Activated CD4-positive, alpha-beta memory T cell treated with anti-CD3 and anti-CD28 coated beads for 36 hours (primary cell): Measurements from ENCODE around the gene CFAP61. TPM values are rescaled to one million over a fixed set of nuclear protein-coding genes. Genes with fewer than 3 reads are reported as not detected.
"Not testable (repeated sequence)": the region's sequence is repeated elsewhere in the genome, so short reads cannot be mapped to it uniquely, and the experiment has no call there.

ENCODE experiments used
- CTCF ChIA-PET: fragments of 350-600 bp; sonication (Branson Sonifier 250); formaldehyde crosslinking; loops from one replicate; lab custom pipeline; 2021; ENCODE audit warnings: antibody characterized with exemption, inconsistent platforms; lab: Charles Lee
- POLR2A ChIA-PET: fragments of 350-600 bp; sonication (Branson Sonifier 250); formaldehyde crosslinking; loops from one replicate; lab custom pipeline; 2021; ENCODE audit warnings: antibody characterized with exemption; lab: Charles Lee
- DNase-seq: peaks from one replicate; pipeline ENCODE4 v3.0.0-alpha.2; 2020
- H3K27ac Mint-ChIP-seq: one replicate; pipeline ENCODE4 v1.8.0; 2021; ENCODE audit warnings: mixed read lengths
- H3K27me3 Mint-ChIP-seq: one replicate; pipeline ENCODE4 v1.8.0; 2021; ENCODE audit warnings: mixed read lengths
- H3K36me3 Mint-ChIP-seq: one replicate; pipeline ENCODE4 v1.8.0; 2021; ENCODE audit warnings: mixed read lengths
- H3K4me1 Mint-ChIP-seq: one replicate; pipeline ENCODE4 v1.8.0; 2021; ENCODE audit warnings: low read depth, mixed read lengths
- H3K4me3 Mint-ChIP-seq: one replicate; pipeline ENCODE4 v1.8.0; 2021; ENCODE audit warnings: mild to moderate bottlenecking, mixed read lengths
- H3K9me3 Mint-ChIP-seq: one replicate; pipeline ENCODE4 v1.8.0; 2021; ENCODE audit warnings: mixed read lengths
- intact Hi-C: fragments of 100-400 bp; cut with micrococcal nuclease; formaldehyde crosslinking; loops from one replicate; pipeline ENCODE4 v1.15.1; 2023
- total RNA-seq, 2 experiments: library from RNA; stranded (reverse); gene quantifications; one replicate each; pipeline ENCODE4 v1.2.3, GENCODE V29; 2021

The CFAP61 gene
- total RNA-seq, 2 experiments from 2014 or later, result not detected

- H3K36me3 Mint-ChIP-seq, result no peaks in the 10 kb centered on the region
- no peak overlapping the region for H3K27ac Mint-ChIP-seq
Measured at GRCh38 chr20:20353576-20353975, 301.2 kb downstream of the CFAP61 start.

GRCh38 chr20:20355503-20355902, 303.2 kb downstream of the CFAP61 start:
- H3K27ac Mint-ChIP-seq, H3K4me3 Mint-ChIP-seq, H3K36me3 Mint-ChIP-seq, DNase-seq, H3K9me3 Mint-ChIP-seq, intact Hi-C loops, POLR2A ChIA-PET, CTCF ChIA-PET: not testable (repeated sequence)
- Mint-ChIP-seq H3K27me3 (peaks cover 22% of the 10 kb centered on the region), H3K4me1 (peaks cover 16% of the 10 kb centered on the region)

More at GRCh38 chr20:20353576-20353975, 301.2 kb downstream of the CFAP61 start:
- peaks cover 22% of the 10 kb centered on the region for H3K27me3 Mint-ChIP-seq
- no peak for DNase-seq
- ChIA-PET CTCF (interaction anchor here (1.3 kb wide), 1 partner anchor 240 kb away, joined by 4 read pairs; no protein-coding TSS in a partner anchor), POLR2A (no interaction called here)
- intact Hi-C loops, result no loop called here
- H3K4me1 Mint-ChIP-seq, result peaks cover 7% of the 10 kb centered on the region
- H3K9me3 Mint-ChIP-seq, result peaks cover 5% of the 10 kb centered on the region
- no peak overlapping the region for H3K4me3 Mint-ChIP-seq

- ChIA-PET CTCF (interaction anchor here (0.8 to 4.3 kb wide), 6 partner anchors 10 to 237 kb away, joined by 3 to 26 read pairs (median 3); no protein-coding TSS in a partner anchor), POLR2A (no interaction called here)
- Mint-ChIP-seq H3K36me3 (no peaks in the 10 kb centered on the region), H3K4me3 (no peak overlapping the region), H3K27me3 (peaks cover 37% of the 10 kb centered on the region), H3K4me1 (peaks cover 19% of the 10 kb centered on the region), H3K27ac (no peak overlapping the region), H3K9me3 (peaks cover 5% of the 10 kb centered on the region)
- DNase-seq, result no peak
- intact Hi-C loops, result no loop called here
Measured at GRCh38 chr20:20358801-20359200, 306.5 kb downstream of the CFAP61 start.

GRCh38 chr20:20359628-20360027, 307.3 kb downstream of the CFAP61 start:
- H3K27me3 Mint-ChIP-seq, result peaks cover 41% of the 10 kb centered on the region
- H3K27ac Mint-ChIP-seq, result no peak overlapping the region
- no peaks in the 10 kb centered on the region for H3K36me3 Mint-ChIP-seq
- DNase-seq, result no peak
- H3K9me3 Mint-ChIP-seq, result peaks cover 3% of the 10 kb centered on the region
- ChIA-PET CTCF (interaction anchor here (0.8 to 4.3 kb wide), 8 partner anchors 9 to 319 kb away, joined by 3 to 26 read pairs (median 3); no protein-coding TSS in a partner anchor), POLR2A (no interaction called here)
- no peak overlapping the region for H3K4me3 Mint-ChIP-seq
- H3K4me1 Mint-ChIP-seq, result peaks cover 21% of the 10 kb centered on the region
- intact Hi-C loops, result loop anchor here (1.0 to 10.0 kb wide), 10 partner anchors 49 to 1148 kb away; partner anchors contain the start of genes CFAP61, CRNKL1, NKX2-4 and RALGAPA2

- intact Hi-C loops, result loop anchor here (1.0 to 10.0 kb wide), 10 partner anchors 48 to 1147 kb away; partner anchors contain the start of genes CFAP61, CRNKL1, NKX2-4 and RALGAPA2
- Mint-ChIP-seq H3K27ac (no peak overlapping the region), H3K36me3 (no peaks in the 10 kb centered on the region), H3K27me3 (peaks cover 48% of the 10 kb centered on the region), H3K9me3 (no peaks in the 10 kb centered on the region), H3K4me1 (peaks cover 24% of the 10 kb centered on the region), H3K4me3 (no peak overlapping the region)
- POLR2A ChIA-PET, result no interaction called here
- peak; percentile 59 for DNase-seq
- CTCF ChIA-PET, result interaction anchor here (0.7 to 4.3 kb wide), 8 partner anchors 11 to 320 kb away, joined by 3 to 26 read pairs (median 4); no protein-coding TSS in a partner anchor
Measured at GRCh38 chr20:20360464-20360863, 308.1 kb downstream of the CFAP61 start.

- DNase-seq, result peak; percentile 30
- intact Hi-C loops, result loop anchor here (5.0 to 10.0 kb wide), 6 partner anchors 92 to 1144 kb away; partner anchors contain the start of genes CFAP61, CRNKL1, NKX2-4 and RALGAPA2
- CTCF ChIA-PET, result interaction anchor here (1.0 to 1.1 kb wide), 2 partner anchors 89 to 279 kb away, joined by 3 to 4 read pairs; no protein-coding TSS in a partner anchor
Measured at GRCh38 chr20:20362774-20363433, 310.6 kb downstream of the CFAP61 start.

GRCh38 chr20:20363434-20363798, 311.1 kb downstream of the CFAP61 start:
- Mint-ChIP-seq H3K9me3 (no peaks in the 10 kb centered on the region), H3K27me3 (peaks cover 63% of the 10 kb centered on the region), H3K36me3 (no peaks in the 10 kb centered on the region), H3K4me1 (peaks cover 34% of the 10 kb centered on the region), H3K4me3 (peak overlapping the region; percentile 1), H3K27ac (no peak overlapping the region)
- ChIA-PET CTCF (no interaction called here), POLR2A (no interaction called here)
- no peak for DNase-seq
- intact Hi-C loops, result loop anchor here (5.0 to 10.0 kb wide), 6 partner anchors 91 to 1144 kb away; partner anchors contain the start of genes CFAP61, CRNKL1, NKX2-4 and RALGAPA2

More at GRCh38 chr20:20362774-20363433, 310.6 kb downstream of the CFAP61 start:
- peaks cover 34% of the 10 kb centered on the region for H3K4me1 Mint-ChIP-seq
- no peak overlapping the region for H3K27ac Mint-ChIP-seq
- POLR2A ChIA-PET, result no interaction called here
- H3K36me3 Mint-ChIP-seq, result no peaks in the 10 kb centered on the region
- no peaks in the 10 kb centered on the region for H3K9me3 Mint-ChIP-seq
- peaks cover 63% of the 10 kb centered on the region for H3K27me3 Mint-ChIP-seq
- no peak overlapping the region for H3K4me3 Mint-ChIP-seq

- Mint-ChIP-seq H3K27ac (no peak overlapping the region), H3K9me3 (no peaks in the 10 kb centered on the region), H3K36me3 (no peaks in the 10 kb centered on the region), H3K27me3 (peaks cover 63% of the 10 kb centered on the region), H3K4me3 (peak overlapping the region; percentile 41), H3K4me1 (peaks cover 34% of the 10 kb centered on the region)
- POLR2A ChIA-PET, result no interaction called here
- intact Hi-C loops, result loop anchor here (2.0 to 10.0 kb wide), 7 partner anchors 91 to 1143 kb away; partner anchors contain the start of genes CFAP61, CRNKL1, NKX2-4 and RALGAPA2
- DNase-seq, result peak; percentile 36
- CTCF ChIA-PET, result no interaction called here
Measured at GRCh38 chr20:20363799-20364592, 311.7 kb downstream of the CFAP61 start.

GRCh38 chr20:20364593-20365479, 312.5 kb downstream of the CFAP61 start:
- Mint-ChIP-seq H3K9me3 (no peaks in the 10 kb centered on the region), H3K4me1 (peaks cover 31% of the 10 kb centered on the region), H3K27ac (no peak overlapping the region), H3K36me3 (no peaks in the 10 kb centered on the region), H3K27me3 (peaks cover 64% of the 10 kb centered on the region), H3K4me3 (peak overlapping the region; percentile 40)
- POLR2A ChIA-PET, result no interaction called here
- CTCF ChIA-PET, result no interaction called here
- DNase-seq, result no peak
- intact Hi-C loops, result loop anchor here (2.0 to 10.0 kb wide), 7 partner anchors 90 to 1142 kb away; partner anchors contain the start of genes CFAP61, CRNKL1, NKX2-4 and RALGAPA2

- POLR2A ChIA-PET, result no interaction called here
- CTCF ChIA-PET, result no interaction called here
- intact Hi-C loops, result loop anchor here (2.0 to 10.0 kb wide), 4 partner anchors 89 to 1029 kb away; partner anchors contain the start of genes CFAP61, CRNKL1 and NKX2-4
- H3K4me3 Mint-ChIP-seq, result peak overlapping the region; percentile 40
- no peaks in the 10 kb centered on the region for H3K9me3 Mint-ChIP-seq
- no peak overlapping the region for H3K27ac Mint-ChIP-seq
- H3K36me3 Mint-ChIP-seq, result no peaks in the 10 kb centered on the region
- H3K4me1 Mint-ChIP-seq, result peaks cover 29% of the 10 kb centered on the region
- H3K27me3 Mint-ChIP-seq, result peaks cover 65% of the 10 kb centered on the region
- DNase-seq, result peak; percentile 54
Measured at GRCh38 chr20:20365480-20366161, 313.3 kb downstream of the CFAP61 start.
